ENCODE results near the gene DGKQ.

The DGKQ gene

GRCh38 chr4:960636-961350, 12.6 kb downstream of the DGKQ start:
- no peak for DNase-seq (ENCODE audit: low spot score)

DNA sequence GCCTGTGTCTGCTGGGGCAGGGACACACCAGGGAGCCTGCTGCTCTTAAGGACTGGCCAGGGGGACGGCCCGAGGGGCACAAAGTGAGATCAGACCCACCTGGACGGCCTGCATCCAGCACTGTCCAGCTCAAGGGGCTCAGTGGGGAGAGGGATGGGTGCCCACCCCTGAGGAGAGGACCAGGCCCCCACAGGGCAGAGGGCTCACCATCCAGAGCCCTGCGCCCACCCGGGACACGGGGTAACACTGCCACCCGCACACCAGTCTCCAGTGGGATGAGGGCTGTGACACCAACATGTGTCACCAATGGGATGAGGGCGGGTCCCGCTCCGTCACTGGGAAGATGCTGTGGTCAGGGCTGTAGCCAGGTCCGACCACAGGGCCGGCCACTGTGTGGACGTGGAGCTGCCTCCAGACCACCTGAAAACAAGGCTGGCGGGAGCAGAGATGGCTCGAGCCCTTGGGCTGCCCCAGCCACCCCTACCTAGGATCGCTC, 13.2 kb downstream of the DGKQ start:
- DNase-seq (ENCODE audit: low spot score), result no peak

- DNase-seq (ENCODE audit: low spot score), result no peak
These were observed 13.8 kb downstream of the DGKQ start for GRCh38 chr4:959338-960139.

DNA sequence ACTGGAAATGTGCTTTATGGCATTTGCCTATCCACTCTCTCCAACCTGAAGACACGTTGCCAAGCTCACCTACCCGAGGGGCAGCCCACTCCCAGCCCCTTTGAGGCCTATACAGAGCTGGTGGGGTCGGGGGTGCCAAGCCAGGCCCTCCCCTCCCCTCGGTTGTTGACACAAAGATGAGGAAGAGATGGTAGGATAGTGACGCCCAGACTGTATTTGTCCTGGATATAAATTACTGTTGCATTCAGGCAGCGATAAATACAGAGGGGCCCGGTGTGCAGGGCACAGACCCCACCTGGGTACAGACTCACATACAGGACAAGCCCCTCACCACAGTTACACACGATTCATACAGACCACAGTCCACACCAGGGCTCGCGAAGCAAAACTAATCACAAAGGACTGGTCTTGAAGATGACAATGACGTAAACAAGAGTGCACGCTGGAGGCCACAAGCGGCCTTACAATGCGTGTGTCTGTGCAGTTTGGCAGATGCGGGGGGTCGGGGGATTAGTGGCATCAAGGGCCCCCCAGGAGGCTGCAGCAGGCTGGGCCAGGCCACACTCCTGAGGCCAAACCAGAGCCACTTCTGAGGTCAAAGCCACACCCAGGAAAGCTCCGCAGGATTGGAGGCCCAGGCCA, 14.6 kb downstream of the DGKQ start:
- DNase-seq (ENCODE audit: low spot score), result peak; percentile 22

GRCh38 chr4:958314-958665, 15.1 kb downstream of the DGKQ start:
- DNase-seq (ENCODE audit: low spot score), result no peak

- no peak for DNase-seq (ENCODE audit: low spot score)
These were observed 15.6 kb downstream of the DGKQ start for GRCh38 chr4:957581-958313.

DNA sequence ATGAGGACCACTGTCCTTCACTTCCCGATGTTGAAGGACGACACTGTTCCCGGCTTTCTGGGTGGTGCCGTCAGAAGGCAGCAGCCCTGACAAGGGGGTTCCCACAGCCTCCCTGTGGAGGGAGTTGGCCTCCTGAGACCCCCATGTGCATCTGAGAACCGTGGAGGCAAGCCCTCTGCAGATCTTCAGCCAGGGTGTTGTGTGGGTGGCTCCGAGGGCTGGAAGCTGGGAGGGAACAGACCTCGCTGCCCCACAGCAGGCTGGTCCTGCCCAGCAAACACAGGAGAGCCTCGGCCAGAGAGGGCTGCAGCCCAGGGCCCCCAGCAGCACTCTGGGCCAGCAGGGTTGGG, 16.2 kb downstream of the DGKQ start:
- no peak for DNase-seq (ENCODE audit: low spot score)

DNA sequence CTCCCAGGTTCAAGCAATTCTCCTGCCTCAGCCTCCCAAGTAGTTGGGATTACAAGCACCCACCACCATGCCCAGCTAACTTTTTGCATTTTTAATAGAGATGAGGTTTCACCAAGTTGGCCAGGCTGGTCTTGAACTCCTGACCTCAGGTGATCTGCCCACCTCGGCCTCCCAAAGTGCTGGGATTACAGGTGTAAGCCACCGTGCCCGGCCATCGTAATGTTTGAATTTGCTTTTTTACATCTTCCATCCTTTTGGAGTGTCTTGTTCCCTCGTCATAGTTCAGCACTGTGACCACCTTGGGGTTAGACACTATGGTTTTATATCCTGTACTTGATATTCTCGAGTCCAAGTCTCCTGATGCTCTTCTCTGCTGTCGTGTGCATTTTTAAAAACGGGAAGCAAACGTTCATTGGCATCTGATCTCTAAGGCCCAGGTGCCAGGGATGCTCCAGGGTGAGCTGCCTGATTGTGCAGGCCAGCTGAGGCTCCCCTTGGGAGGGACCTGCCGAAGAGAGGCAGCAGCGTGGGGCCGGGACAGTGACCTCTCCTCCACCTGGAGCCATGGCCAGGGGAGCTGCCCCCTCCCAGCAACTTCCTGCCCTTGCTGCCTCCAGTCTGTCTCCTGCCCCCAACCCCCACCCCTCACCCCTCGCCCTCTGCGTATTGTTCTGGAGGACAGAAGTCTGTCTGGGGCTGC, 16.7 kb downstream of the DGKQ start:
- no peak for DNase-seq (ENCODE audit: low spot score)

GRCh38 chr4:955931-956381, 17.4 kb downstream of the DGKQ start:
- no peak for DNase-seq (ENCODE audit: low spot score)

DNA sequence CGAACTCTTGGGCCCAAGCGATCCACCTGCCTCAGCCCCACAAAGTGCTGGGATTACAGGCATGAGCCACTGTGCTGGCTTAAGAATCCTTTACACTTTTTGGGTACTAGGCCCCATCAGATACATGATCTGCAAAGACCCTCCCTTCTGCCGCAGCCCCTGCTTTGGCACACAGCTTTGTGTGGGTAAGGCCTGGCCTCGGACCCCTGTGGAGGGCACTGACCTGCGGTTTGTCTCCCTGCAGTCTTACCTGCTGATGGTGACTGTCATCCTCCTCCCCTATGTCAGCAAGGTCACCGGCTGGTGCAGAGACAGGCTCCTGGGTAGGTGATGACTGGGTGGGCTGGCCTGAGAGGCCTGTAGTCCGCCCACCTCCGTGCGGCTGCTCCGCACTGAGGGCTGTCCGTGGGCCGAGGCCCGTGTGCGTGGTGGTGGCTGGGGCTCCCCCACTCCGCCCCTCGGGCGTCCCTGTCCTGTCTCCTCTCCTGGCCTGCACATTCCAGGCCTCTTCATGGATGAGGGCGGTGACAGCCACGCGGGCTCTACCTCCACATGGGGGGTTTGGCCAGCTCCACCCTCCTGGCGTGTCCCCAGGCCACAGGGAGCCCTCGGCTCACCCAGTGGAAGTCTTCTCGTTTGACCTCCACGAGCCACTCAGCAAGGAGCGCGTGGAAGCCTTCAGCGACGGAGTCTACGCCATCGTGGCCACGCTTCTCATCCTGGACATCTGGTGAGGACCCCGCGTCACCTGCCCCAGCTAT, 18.0 kb downstream of the DGKQ start:
- DNase-seq (ENCODE audit: low spot score), result no peak

GRCh38 chr4:954211-955020, 19.0 kb downstream of the DGKQ start:
- no peak for DNase-seq (ENCODE audit: low spot score)

GRCh38 chr4:953574-953915, 19.8 kb downstream of the DGKQ start:
- DNase-seq (ENCODE audit: low spot score), result no peak

DNA sequence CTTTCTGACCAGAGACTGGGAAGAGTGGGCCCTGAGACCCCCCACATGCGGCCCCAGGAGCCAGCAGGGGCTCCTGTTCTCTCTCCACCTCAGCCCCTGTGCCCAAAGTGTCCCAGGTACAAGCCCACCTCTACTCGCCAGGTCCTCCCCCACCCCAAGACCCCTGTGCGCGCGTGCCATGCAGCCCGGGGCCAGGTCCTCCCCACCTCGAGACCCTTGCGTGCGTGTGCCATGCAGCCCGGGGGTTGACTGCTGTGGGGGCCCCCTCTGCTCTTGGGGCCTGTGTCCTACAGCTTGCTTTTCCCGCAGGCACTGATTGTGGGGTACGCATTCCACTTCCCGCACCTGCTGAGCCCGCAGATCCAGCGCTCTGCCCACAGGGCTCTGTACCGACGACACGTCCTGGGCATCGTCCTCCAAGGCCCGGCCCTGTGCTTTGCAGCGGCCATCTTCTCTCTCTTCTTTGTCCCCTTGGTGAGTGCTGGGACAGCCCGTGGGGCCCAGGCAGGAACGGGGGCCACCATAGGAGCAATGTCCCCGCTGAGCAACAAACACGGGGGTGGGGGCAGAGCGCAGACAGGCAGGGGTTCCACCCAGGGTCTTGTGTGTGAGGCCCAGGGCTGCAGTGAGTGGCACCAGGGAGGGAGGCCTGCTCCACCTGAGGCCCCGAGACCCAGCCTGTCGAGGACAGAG, 20.3 kb downstream of the DGKQ start:
- DNase-seq (ENCODE audit: low spot score), result no peak

- no peak for DNase-seq (ENCODE audit: low spot score)
These were observed 21.5 kb downstream of the DGKQ start for GRCh38 chr4:951594-952468.

DNA sequence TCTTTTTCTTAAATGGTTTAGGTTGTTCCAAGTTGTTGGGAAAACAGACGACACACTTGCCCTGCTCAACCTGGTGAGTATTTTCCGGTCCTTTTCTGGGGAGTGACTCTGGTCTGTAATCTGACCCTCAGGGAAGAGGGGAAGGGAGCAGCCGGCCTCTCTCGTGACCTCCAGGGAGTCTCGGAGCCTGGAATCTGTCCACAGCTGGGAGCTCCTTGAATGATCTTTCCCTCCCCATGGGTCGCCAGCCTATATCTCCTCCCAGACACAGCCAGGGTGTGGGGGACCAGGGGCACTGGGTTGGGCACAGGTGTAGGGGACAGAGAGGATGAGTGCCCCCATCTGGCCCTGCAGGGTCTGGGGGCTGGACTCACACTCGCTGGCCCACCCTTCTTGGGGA, 22.2 kb downstream of the DGKQ start:
- DNase-seq (ENCODE audit: low spot score), result no peak

DNA sequence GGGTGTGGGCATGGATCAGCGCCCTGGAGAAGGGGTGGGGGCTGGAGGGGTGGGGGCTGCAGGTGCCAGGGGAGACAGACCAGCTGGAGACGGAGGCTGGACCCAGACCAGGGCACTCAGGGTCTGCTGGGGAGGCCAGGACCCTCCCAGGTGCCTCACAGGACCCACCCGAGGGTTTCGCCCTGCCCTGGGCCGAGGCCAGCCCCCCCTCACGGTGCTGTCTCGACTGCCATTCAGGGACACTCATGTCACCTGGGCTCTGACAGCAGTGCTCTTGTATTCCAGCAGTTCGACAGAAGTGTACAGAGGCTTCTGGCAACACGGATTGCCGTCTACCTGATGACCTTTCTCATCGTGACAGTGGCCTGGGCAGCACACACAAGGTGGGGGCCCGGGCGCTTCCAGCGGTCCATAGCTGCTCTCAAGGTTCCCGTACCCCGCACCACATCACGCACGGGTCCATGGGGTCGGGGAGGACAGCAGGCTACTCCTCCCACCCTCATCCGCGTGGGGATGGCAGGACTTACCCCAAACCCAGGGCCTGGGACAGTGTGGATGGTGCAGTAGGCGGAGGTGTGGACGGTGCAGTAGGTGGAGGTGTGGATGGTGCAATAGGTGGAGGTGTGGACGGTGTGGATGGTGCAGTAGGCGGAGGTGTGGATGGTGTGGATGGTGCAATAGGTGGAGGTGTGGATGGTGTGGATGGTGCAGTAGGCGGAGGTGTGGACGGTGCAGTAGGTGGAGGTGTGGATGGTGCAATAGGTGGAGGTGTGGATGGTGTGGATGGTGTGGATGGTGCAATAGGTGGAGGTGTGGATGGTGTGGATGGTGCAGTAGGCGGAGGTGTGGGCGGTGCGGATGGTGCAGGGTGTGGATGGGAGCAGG, 23.0 kb downstream of the DGKQ start:
- DNase-seq (ENCODE audit: low spot score), result no peak

- DNase-seq (ENCODE audit: low spot score), result no peak
These were observed 23.7 kb downstream of the DGKQ start for GRCh38 chr4:949656-950055.

DNA sequence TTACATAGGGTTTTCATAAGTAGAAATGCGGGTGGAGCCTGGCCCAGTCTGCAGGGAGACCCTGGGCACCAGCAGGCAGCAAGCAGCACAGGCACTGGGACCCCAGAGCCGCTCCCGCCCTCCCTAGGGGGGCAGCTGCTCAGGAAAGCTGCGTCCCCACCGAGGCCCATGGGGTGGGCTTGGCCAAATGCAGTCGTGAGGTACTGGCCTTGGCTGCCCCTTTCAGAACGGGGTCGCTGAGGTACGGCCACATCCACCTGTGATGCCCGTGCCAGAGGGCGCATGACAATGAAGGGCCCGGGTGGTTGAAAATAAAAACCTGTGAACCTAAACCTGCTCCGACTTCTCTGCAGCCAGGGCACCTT, 24.5 kb downstream of the DGKQ start:
- no peak for DNase-seq (ENCODE audit: low spot score)
